MM.1S (cell line): ENCODE data around the gene PRSS33.

Experiments
- DNase-seq: peaks from one replicate; pipeline ENCODE4 v3.0.0-alpha.2; 2015
- H2AFZ ChIP-seq: fragments of 300-600 bp; sonication (generic); 2 replicates; pipeline ENCODE4 v1.6.0; 2016; ENCODE audit warnings: antibody characterized with exemption, low read length
- H3F3A ChIP-seq: fragments of 300-600 bp; sonication (generic); 2 replicates; pipeline ENCODE4 v1.6.1; 2016; ENCODE audit warnings: mild to moderate bottlenecking, antibody characterized with exemption, low read length, moderate library complexity, mixed read lengths; ENCODE audit not compliant: insufficient read depth
- H3K27ac ChIP-seq: fragments of 300-600 bp; sonication (generic); 2 replicates; pipeline ENCODE4 v1.5.1; 2016; ENCODE audit warnings: mild to moderate bottlenecking, low read length
- H3K27me3 ChIP-seq: fragments of 300-600 bp; sonication (generic); replicated peaks from 2 replicates; pipeline ENCODE4 v1.6.0; 2016; ENCODE audit warnings: low read length; ENCODE audit not compliant: insufficient read depth
- H3K36me3 ChIP-seq: fragments of 300-600 bp; sonication (generic); replicated peaks from 2 replicates; pipeline ENCODE4 v1.6.1; 2016; ENCODE audit warnings: mild to moderate bottlenecking, low read length, mixed read lengths; ENCODE audit not compliant: insufficient read depth
- H3K4me1 ChIP-seq: fragments of 300-600 bp; sonication (generic); 2 replicates; pipeline ENCODE4 v1.6.1; 2016; ENCODE audit warnings: low read length, mixed read lengths
- H3K4me2 ChIP-seq: fragments of 300-600 bp; sonication (generic); 2 replicates; pipeline ENCODE4 v1.6.0; 2016; ENCODE audit warnings: low read depth, low read length
- H3K4me3 ChIP-seq: fragments of 300-600 bp; sonication (generic); 2 replicates; pipeline ENCODE4 v1.5.1; 2016; ENCODE audit warnings: low read length, mixed read lengths
- H3K79me2 ChIP-seq: fragments of 300-600 bp; sonication (generic); 2 replicates; pipeline ENCODE4 v1.6.1; 2016; ENCODE audit warnings: mixed run types, low read length, mixed read lengths
- H3K9ac ChIP-seq: fragments of 300-600 bp; sonication (generic); 2 replicates; pipeline ENCODE4 v1.6.1; 2016; ENCODE audit warnings: low read length, mixed read lengths
- H3K9me2 ChIP-seq: fragments of 300-600 bp; sonication (generic); replicated peaks from 2 replicates; pipeline ENCODE4 v1.6.1; 2016; ENCODE audit warnings: mild to moderate bottlenecking, low read length, mixed read lengths; ENCODE audit not compliant: insufficient read depth
- H3K9me3 ChIP-seq: fragments of 300-600 bp; sonication (generic); replicated peaks from 2 replicates; pipeline ENCODE4 v1.6.1; 2016; ENCODE audit warnings: mild to moderate bottlenecking, low read length, mixed read lengths; ENCODE audit not compliant: insufficient read depth
- H4K20me1 ChIP-seq: fragments of 300-600 bp; sonication (generic); 2 replicates; pipeline ENCODE4 v1.6.1; 2016; ENCODE audit warnings: mild to moderate bottlenecking, low read length, moderate library complexity, mixed read lengths; ENCODE audit not compliant: insufficient read depth
- EZH2 ChIP-seq: fragments of 300-600 bp; sonication (generic); optimal IDR thresholded peaks from 2 replicates; pipeline ENCODE3; 2017; ENCODE audit warnings: low read depth, mild to moderate bottlenecking, antibody characterized with exemption, low read length, mixed read lengths
- EZH2phosphoT487 ChIP-seq: fragments of 300-600 bp; sonication (generic); IDR thresholded peaks from 2 replicates; pipeline ENCODE4 v1.6.1; 2018; ENCODE audit warnings: antibody characterized with exemption, low read length
- TF ChIP-seq, protein P1 (sequence below): fragments of 300-600 bp; sonication (generic); IDR thresholded peaks from 2 replicates; pipeline ENCODE4 v1.5.1; 2016; ENCODE audit warnings: antibody characterized with exemption, low read length, mixed read lengths

PRSS33 gene

DNA sequence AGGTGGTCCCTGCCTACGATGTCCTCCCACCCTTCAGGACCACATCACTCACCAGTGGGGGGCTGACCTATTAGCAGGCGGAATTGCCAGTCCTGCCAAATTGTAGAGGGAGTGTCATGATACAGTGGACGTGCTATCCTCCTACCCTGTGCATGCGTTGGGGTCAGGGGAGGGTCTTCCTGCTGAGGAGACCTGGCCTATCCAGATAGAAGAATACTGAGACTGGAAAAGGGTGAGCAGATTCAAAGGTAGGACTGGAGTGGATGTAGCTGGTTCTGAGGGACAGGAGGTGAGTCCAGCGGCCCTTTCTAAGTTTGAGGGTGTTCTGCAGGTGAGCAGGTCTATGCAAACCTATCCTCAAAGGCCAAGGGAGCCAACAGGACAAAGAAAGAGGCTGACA is 18.9 kb upstream of the PRSS33 start:
- peaks cover 84% of the 10 kb centered on the region for H3K27me3 ChIP-seq
- H3K4me2 ChIP-seq, result no peak overlapping the region
- no peaks in the 10 kb centered on the region for H3K9me3 ChIP-seq
- H3K9ac ChIP-seq, result no peak overlapping the region
- no peak overlapping the region for H3K4me3 ChIP-seq
- TF ChIP-seq EZH2 (no peak), EZH2phosphoT487 (no peak)
- TF ChIP-seq, protein P1, sequence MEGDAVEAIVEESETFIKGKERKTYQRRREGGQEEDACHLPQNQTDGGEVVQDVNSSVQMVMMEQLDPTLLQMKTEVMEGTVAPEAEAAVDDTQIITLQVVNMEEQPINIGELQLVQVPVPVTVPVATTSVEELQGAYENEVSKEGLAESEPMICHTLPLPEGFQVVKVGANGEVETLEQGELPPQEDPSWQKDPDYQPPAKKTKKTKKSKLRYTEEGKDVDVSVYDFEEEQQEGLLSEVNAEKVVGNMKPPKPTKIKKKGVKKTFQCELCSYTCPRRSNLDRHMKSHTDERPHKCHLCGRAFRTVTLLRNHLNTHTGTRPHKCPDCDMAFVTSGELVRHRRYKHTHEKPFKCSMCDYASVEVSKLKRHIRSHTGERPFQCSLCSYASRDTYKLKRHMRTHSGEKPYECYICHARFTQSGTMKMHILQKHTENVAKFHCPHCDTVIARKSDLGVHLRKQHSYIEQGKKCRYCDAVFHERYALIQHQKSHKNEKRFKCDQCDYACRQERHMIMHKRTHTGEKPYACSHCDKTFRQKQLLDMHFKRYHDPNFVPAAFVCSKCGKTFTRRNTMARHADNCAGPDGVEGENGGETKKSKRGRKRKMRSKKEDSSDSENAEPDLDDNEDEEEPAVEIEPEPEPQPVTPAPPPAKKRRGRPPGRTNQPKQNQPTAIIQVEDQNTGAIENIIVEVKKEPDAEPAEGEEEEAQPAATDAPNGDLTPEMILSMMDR, result no peak
- no peaks in the 10 kb centered on the region for H3K36me3 ChIP-seq
- H2AFZ ChIP-seq, result no peak overlapping the region
- no peaks in the 10 kb centered on the region for H4K20me1 ChIP-seq
- no peaks in the 10 kb centered on the region for H3K79me2 ChIP-seq
- no peaks in the 10 kb centered on the region for H3K9me2 ChIP-seq
- H3K4me1 ChIP-seq, result no peaks in the 10 kb centered on the region
- DNase-seq, result no peak
- H3F3A ChIP-seq, result no peaks in the 10 kb centered on the region
- no peak overlapping the region for H3K27ac ChIP-seq

DNA sequence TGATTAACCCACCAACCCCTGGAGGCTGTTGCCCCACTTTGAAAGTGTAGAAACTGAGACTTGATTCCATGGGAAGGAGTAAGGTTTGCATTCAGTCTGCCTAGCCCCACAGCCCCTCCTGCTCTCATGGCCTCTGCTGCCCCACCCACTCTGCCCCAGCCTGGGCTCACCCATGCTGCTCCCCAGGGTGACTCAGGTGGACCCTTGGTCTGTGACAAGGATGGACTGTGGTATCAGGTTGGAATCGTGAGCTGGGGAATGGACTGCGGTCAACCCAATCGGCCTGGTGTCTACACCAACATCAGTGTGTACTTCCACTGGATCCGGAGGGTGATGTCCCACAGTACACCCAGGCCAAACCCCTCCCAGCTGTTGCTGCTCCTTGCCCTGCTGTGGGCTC is 17.4 kb upstream of the PRSS33 start:
- H3K27me3 ChIP-seq, result peaks cover 83% of the 10 kb centered on the region
- H3K4me1 ChIP-seq, result no peaks in the 10 kb centered on the region
- H4K20me1 ChIP-seq, result no peaks in the 10 kb centered on the region
- no peak overlapping the region for H3K27ac ChIP-seq
- no peak overlapping the region for H3K9ac ChIP-seq
- H3K9me3 ChIP-seq, result no peaks in the 10 kb centered on the region
- no peak overlapping the region for H3K4me2 ChIP-seq
- H3K36me3 ChIP-seq, result no peaks in the 10 kb centered on the region
- DNase-seq, result no peak
- TF ChIP-seq EZH2, result no peak
- no peak for TF ChIP-seq EZH2phosphoT487
- TF ChIP-seq, protein P1, result no peak
- H2AFZ ChIP-seq, result no peak overlapping the region
- H3F3A ChIP-seq, result no peaks in the 10 kb centered on the region
- no peaks in the 10 kb centered on the region for H3K9me2 ChIP-seq
- no peak overlapping the region for H3K4me3 ChIP-seq
- no peaks in the 10 kb centered on the region for H3K79me2 ChIP-seq

DNA sequence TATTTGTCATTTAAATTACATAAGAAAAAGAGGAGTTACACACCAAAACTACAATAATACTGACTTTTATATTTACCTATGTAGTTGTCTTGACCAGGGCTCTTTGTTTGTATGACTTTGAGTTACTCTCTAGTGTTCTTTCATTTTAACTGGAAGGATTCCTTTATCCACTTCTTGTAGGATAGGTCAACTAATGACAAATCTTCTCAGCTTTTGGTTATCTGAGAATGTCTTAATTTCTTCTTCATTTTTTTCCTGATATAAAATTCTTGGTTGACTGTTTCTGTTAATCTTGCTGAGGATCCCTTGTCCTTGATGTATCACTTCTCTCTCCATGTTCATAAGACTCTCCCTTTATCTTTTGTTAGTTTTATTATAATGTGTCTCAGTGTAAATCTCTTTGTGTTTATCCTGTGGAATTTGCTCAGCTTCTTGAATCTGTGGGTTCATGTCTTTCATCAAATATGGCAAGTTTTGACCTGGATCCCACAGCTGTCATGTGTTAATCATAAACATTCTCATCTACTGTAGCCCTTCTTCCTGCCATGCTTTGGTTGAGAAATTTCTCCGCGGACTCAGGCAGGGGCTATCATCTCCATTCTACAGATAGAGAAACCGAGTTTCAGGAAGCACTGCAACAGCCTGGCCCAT is 16.3 kb upstream of the PRSS33 start:
- Histone ChIP-seq H3F3A (no peaks in the 10 kb centered on the region), H3K4me1 (no peaks in the 10 kb centered on the region), H3K4me2 (no peak overlapping the region), H3K36me3 (no peaks in the 10 kb centered on the region), H2AFZ (no peak overlapping the region), H3K27ac (no peak overlapping the region), H3K79me2 (no peaks in the 10 kb centered on the region), H3K9me2 (no peaks in the 10 kb centered on the region), H3K27me3 (peaks cover 81% of the 10 kb centered on the region), H3K9ac (no peak overlapping the region), H3K4me3 (no peak overlapping the region), H4K20me1 (no peaks in the 10 kb centered on the region), H3K9me3 (no peaks in the 10 kb centered on the region)
- TF ChIP-seq, protein P1, result no peak
- no peak for TF ChIP-seq EZH2
- TF ChIP-seq EZH2phosphoT487, result no peak
- no peak for DNase-seq
